GM13976 (cell line): ENCODE results near the gene CYP46A1.

Experiments
- DNase-seq: peaks from one replicate; pipeline ENCODE4 v3.0.0; 2012; ENCODE audit warnings: low spot score
- CTCF ChIP-seq: IDR thresholded peaks from 2 replicates; pipeline ENCODE4 v1.5.1; 2012; ENCODE audit warnings: borderline replicate concordance, mild to moderate bottlenecking; ENCODE audit not compliant: insufficient read depth; ENCODE audit errors: extremely low read depth, missing control alignments, control extremely low read depth
- in situ Hi-C: fragments of 300-500 bp; cut with MboI; formaldehyde crosslinking; loops from one replicate; pipeline ENCODE4 v1.12.0; 2022; ENCODE audit warnings: low sequenced_read_pairs, mixed read lengths, inconsistent platforms; ENCODE audit not compliant: unreplicated experiment

Gene CYP46A1

GRCh38 chr14:99696929-99697328, 12.8 kb downstream of the CYP46A1 start:
- no peak for DNase-seq
- TF ChIP-seq CTCF: no peak
- in situ Hi-C loops: no loop called here

GRCh38 chr14:99698236-99698635, 14.1 kb downstream of the CYP46A1 start:
- in situ Hi-C loops: no loop called here
- TF ChIP-seq CTCF: no peak
- no peak for DNase-seq

GRCh38 chr14:99698642-99699041, 14.5 kb downstream of the CYP46A1 start:
- in situ Hi-C loops: no loop called here
- no peak for DNase-seq
- no peak for TF ChIP-seq CTCF

GRCh38 chr14:99699085-99699760, 15.1 kb downstream of the CYP46A1 start:
- no peak for TF ChIP-seq CTCF
- no peak for DNase-seq
- in situ Hi-C loops: no loop called here

- DNase-seq: no peak
- TF ChIP-seq CTCF: no peak
- in situ Hi-C loops: no loop called here
These were observed 15.8 kb downstream of the CYP46A1 start for GRCh38 chr14:99699861-99700260.

GRCh38 chr14:99700379-99700778, 16.3 kb downstream of the CYP46A1 start:
- TF ChIP-seq CTCF: no peak
- in situ Hi-C loops: no loop called here
- DNase-seq: no peak
